Measurements from ENCODE around the gene MTHFD2L. TPM values are rescaled to one million over a fixed set of nuclear protein-coding genes. Genes with fewer than 3 reads are reported as not detected.

The MTHFD2L gene
- total RNA-seq, 3 donors from 2014 or later = 10.7 to 12.9 (median 11.6) TPM

- H3K4me3 ChIP-seq = peak overlapping the region; percentile 50
- intact Hi-C loops (cut with DNase I, micrococcal nuclease) = no loop called here
- no peak for DNase-seq
Measured at GRCh38 chr4:74158466-74159142, 686 bp downstream of the MTHFD2L start.

DNA sequence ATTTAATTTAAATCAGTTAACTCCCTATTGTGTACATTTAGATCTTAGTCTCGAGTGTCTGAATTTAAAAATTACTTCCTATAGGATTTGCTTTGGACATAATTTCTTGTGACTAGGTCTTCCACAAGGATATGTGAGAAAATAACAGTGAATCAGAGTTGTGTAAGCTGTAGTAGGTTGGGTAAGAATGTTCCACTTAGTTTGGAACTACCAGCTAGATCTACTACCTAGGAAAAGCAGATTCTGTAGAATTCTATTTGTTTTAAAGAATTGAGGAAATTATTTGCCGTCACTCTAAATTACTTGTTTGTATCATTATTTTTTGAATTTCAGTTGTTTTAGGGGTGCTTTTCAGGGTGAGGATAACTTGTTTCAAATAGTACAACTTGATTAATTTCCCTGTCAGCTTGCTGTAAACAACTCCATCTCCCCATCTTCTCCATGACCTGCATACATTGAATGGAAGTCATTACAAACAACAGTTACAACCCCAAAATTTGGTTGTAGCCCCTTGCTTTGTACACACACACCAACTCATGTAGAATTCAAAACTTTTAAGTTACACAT is 1.3 kb downstream of the MTHFD2L start:
- Histone ChIP-seq H3K9me3 (no peaks in the 10 kb centered on the region), H3K36me3 (ENCODE audit: low read depth) (no peaks in the 10 kb centered on the region), H3K4me1 (ENCODE audit: low read depth) (peaks cover 25% of the 10 kb centered on the region), H3K4me3 (no peak overlapping the region)
- DNase-seq (no peak), ATAC-seq (no peak)
- TF ChIP-seq, protein P1, sequence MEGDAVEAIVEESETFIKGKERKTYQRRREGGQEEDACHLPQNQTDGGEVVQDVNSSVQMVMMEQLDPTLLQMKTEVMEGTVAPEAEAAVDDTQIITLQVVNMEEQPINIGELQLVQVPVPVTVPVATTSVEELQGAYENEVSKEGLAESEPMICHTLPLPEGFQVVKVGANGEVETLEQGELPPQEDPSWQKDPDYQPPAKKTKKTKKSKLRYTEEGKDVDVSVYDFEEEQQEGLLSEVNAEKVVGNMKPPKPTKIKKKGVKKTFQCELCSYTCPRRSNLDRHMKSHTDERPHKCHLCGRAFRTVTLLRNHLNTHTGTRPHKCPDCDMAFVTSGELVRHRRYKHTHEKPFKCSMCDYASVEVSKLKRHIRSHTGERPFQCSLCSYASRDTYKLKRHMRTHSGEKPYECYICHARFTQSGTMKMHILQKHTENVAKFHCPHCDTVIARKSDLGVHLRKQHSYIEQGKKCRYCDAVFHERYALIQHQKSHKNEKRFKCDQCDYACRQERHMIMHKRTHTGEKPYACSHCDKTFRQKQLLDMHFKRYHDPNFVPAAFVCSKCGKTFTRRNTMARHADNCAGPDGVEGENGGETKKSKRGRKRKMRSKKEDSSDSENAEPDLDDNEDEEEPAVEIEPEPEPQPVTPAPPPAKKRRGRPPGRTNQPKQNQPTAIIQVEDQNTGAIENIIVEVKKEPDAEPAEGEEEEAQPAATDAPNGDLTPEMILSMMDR (IDR thresholded peaks at IDR 0.05) = no peak
- intact Hi-C loops (cut with DNase I, micrococcal nuclease) = no loop called here

More at GRCh38 chr4:74158466-74159142, 686 bp downstream of the MTHFD2L start:
- TF ChIP-seq, protein P1 (IDR thresholded peaks at IDR 0.05) = no peak
- H3K36me3 ChIP-seq (ENCODE audit: low read depth) = no peaks in the 10 kb centered on the region
- H3K4me1 ChIP-seq (ENCODE audit: low read depth) = peaks cover 25% of the 10 kb centered on the region
- ATAC-seq = no peak
- no peaks in the 10 kb centered on the region for H3K9me3 ChIP-seq

DNA sequence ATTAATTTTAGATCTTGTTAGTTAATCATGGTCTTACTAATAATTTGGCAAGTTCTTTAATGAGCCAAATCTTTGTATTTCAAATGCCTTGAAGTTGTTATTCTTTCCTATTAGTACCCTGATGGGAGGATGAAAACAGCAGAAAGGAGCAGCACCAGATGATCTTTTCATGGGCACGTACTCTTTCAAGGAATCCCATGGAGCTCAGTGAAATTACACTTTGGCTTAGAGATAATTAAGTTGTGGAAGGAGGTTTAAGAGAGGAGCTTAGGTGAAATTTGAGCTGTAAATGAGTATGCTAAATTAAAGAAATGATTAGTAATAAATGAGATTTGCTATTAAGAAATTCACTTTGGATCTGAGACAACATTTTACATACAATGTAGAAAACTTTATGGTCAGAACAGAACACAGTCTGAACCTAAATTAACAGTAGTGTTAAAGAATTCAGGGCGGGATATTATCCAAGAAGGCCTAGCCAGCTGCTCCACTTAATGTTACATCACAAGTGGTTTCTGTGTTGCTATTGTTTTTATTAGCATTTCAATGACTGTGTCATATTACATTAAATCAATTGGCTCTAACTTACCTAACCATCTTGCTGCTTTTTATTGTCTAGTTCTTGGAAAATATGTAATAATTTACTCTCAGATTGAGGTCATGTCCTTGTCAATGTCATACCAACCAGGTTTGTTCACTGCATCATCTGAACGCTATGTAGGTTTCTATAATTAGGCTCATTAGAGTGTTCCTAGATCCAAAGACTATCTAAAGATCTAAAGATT is 3.9 kb downstream of the MTHFD2L start:
- ATAC-seq (no peak), DNase-seq (no peak)
- H3K36me3 ChIP-seq (ENCODE audit: low read depth) = no peaks in the 10 kb centered on the region
- TF ChIP-seq, protein P1 (IDR thresholded peaks at IDR 0.05) = no peak
- no peaks in the 10 kb centered on the region for H3K9me3 ChIP-seq
- intact Hi-C loops (cut with DNase I, micrococcal nuclease) = no loop called here
- peaks cover 17% of the 10 kb centered on the region for H3K4me1 ChIP-seq (ENCODE audit: low read depth)
- H3K4me3 ChIP-seq = no peak overlapping the region

DNA sequence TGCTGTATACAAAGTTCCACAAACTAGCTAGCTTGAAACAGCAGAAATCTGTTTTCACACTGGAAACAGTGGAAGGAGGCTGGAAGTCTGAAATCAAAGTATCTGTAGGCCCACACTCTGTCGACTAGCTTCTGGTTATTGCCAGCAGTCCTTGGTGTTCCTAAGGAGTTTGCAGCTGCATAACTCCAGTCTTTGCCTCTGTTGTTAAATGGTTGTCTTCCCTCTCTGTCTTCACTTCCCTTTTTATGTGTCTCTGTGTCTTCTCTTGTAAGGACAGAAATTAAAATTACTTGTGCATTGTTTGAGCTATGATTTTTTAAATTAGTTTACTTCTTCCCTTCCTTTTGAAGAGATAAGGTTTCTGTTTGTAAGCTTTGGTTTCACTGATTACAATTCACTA is 8.2 kb downstream of the MTHFD2L start:
- TF ChIP-seq, protein P1 (IDR thresholded peaks at IDR 0.05) = no peak
- H3K9me3 ChIP-seq = no peaks in the 10 kb centered on the region
- intact Hi-C loops (cut with DNase I, micrococcal nuclease) = no loop called here
- ATAC-seq (no peak), DNase-seq (no peak)
- H3K36me3 ChIP-seq (ENCODE audit: low read depth) = no peaks in the 10 kb centered on the region
- no peak overlapping the region for H3K4me3 ChIP-seq
- H3K4me1 ChIP-seq (ENCODE audit: low read depth) = no peaks in the 10 kb centered on the region

DNA sequence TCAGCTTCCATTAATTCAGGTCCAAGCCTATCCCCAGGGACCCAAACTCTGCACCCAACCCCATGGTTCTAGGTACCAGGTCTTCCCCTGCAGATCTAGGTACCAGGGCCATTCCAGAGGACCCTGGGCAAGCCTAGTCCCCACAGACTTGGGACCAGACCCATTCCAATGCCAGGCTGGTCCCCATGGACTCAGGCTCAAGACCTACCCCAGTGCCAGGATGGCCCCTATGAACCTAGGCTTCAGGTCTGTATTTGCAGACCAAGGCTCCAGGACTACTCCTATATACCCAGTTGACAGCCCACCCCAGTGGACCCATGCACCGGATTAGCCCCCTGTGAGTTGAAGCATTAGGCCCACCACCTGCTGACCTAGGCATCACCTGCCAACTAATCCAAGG is 8.9 kb downstream of the MTHFD2L start:
- DNase-seq (no peak), ATAC-seq (no peak)
- H3K4me3 ChIP-seq = no peak overlapping the region
- TF ChIP-seq, protein P1 (IDR thresholded peaks at IDR 0.05) = no peak
- no peaks in the 10 kb centered on the region for H3K36me3 ChIP-seq (ENCODE audit: low read depth)
- intact Hi-C loops (cut with DNase I, micrococcal nuclease) = no loop called here
- no peaks in the 10 kb centered on the region for H3K4me1 ChIP-seq (ENCODE audit: low read depth)
- H3K9me3 ChIP-seq = no peaks in the 10 kb centered on the region
